ENCODE results near the gene CGNL1. TPM values are rescaled to one million over a fixed set of nuclear protein-coding genes. Genes with fewer than 3 reads are reported as not detected.

The CGNL1 gene
- total and polyA plus RNA-seq, 11 donors, result 3.8 to 40.0 (median 23.4) TPM

GRCh38 chr15:57537488-57538264 is 161.4 kb downstream of the CGNL1 start:
- no peaks in the 10 kb centered on the region for H3K27me3 ChIP-seq
- no peaks in the 10 kb centered on the region for H3K9me3 ChIP-seq
- intact Hi-C loops (cut with DNase I), result loop anchor here in 1 of 10 donors (10.0 kb wide), 1 partner anchor 1043 kb away; no protein-coding TSS in a partner anchor
- no peaks in the 10 kb centered on the region for H3K36me3 ChIP-seq
- DNase-seq, result no peak
- H3K27ac ChIP-seq, result no peak overlapping the region
- WGBS, 4 donors, result 91 to 98% (median 95%) methylated on average over 4 of the region's 4 CpGs
- TF ChIP-seq POLR2A (IDR thresholded peaks at IDR 0.05) (no peak), CTCF (IDR thresholded peaks at IDR 0.05) (no peak)
- ATAC-seq, result no peak
- no peak overlapping the region for H3K4me3 ChIP-seq
- peaks cover 0 to 35% (median 23%) of the 10 kb centered on the region in 12 donors for H3K4me1 ChIP-seq

- TF ChIP-seq POLR2A (IDR thresholded peaks at IDR 0.05) (no peak), CTCF (IDR thresholded peaks at IDR 0.05) (no peak)
- intact Hi-C loops (cut with DNase I), result loop anchor here in 1 of 10 donors (10.0 kb wide), 1 partner anchor 1043 kb away; no protein-coding TSS in a partner anchor
Observed at GRCh38 chr15:57538265-57538529, 161.9 kb downstream of the CGNL1 start.

GRCh38 chr15:57538821-57539220 is 162.5 kb downstream of the CGNL1 start:
- ATAC-seq (no peak), DNase-seq (no peak)
- intact Hi-C loops (cut with DNase I), result loop anchor here in 1 of 10 donors (10.0 kb wide), 1 partner anchor 1044 kb away; no protein-coding TSS in a partner anchor
- Histone ChIP-seq H3K4me3 (no peak overlapping the region), H3K4me1 (peaks cover 0 to 24% (median 16%) of the 10 kb centered on the region in 12 donors), H3K27me3 (no peaks in the 10 kb centered on the region), H3K9me3 (no peaks in the 10 kb centered on the region), H3K27ac (no peak overlapping the region), H3K36me3 (peaks cover 0 to 5% (median 0%) of the 10 kb centered on the region in 9 donors)
- no peak for TF ChIP-seq POLR2A (IDR thresholded peaks at IDR 0.05)
- WGBS, 4 donors, result 91 to 94% (median 92%) methylated on average over 9 of the region's 9 CpGs

More at GRCh38 chr15:57538265-57538529, 161.9 kb downstream of the CGNL1 start:
- DNase-seq (no peak), ATAC-seq (no peak)
- Histone ChIP-seq H3K36me3 (no peaks in the 10 kb centered on the region), H3K9me3 (no peaks in the 10 kb centered on the region), H3K4me3 (no peak overlapping the region), H3K27ac (no peak overlapping the region), H3K4me1 (peaks cover 0 to 30% (median 19%) of the 10 kb centered on the region in 12 donors), H3K27me3 (no peaks in the 10 kb centered on the region)

- intact Hi-C loops (cut with DNase I), result loop anchor here in 2 of 10 donors (5.0 kb wide), 1 partner anchor 198 kb away; no protein-coding TSS in a partner anchor
- H3K27ac ChIP-seq, result no peak overlapping the region
- 75 to 96% (median 89%) methylated on average over 3 of the region's 3 CpGs for WGBS, 4 donors
Observed at GRCh38 chr15:57540211-57540610, 163.9 kb downstream of the CGNL1 start.

More at GRCh38 chr15:57540211-57540610, 163.9 kb downstream of the CGNL1 start:
- DNase-seq, result no peak
- ATAC-seq, result no peak
- Histone ChIP-seq H3K4me3 (no peak overlapping the region), H3K36me3 (peaks cover 0 to 14% (median 4%) of the 10 kb centered on the region in 9 donors), H3K27me3 (no peaks in the 10 kb centered on the region), H3K9me3 (no peaks in the 10 kb centered on the region), H3K4me1 (peaks cover 0 to 10% (median 2%) of the 10 kb centered on the region in 12 donors)
- TF ChIP-seq CTCF (IDR thresholded peaks at IDR 0.05) (no peak), POLR2A (IDR thresholded peaks at IDR 0.05) (no peak)
